Measurements from ENCODE around the gene PALD1. TPM values are rescaled to one million over a fixed set of nuclear protein-coding genes. Genes with fewer than 3 reads are reported as not detected.

PALD1 gene
- total RNA-seq, 2 donors from 2014 or later, result 4.4 to 8.3 TPM

DNA sequence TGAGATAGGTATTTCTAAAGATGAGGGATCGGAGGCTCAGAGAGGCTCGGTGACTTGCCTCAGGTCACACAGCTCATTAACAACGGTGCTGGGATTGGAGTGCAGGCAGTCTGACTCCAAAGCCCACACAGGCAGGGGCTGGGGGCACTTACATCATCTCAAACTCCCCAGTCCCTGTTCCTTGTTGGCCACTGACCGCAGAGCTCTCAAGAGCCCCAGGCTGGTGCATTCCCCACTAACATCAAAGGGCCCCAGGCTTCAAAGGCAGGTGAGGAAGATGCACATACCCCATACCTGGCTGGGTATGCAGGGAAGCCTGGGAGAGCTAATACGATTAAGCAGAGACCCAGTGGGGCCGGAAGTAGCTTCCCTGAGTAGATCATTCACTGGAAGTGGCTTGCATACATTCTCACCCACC is 23.3 kb upstream of the PALD1 start:
- intact Hi-C loops (cut with DNase I), result loop anchor here in 1 of 2 donors (5.0 to 10.0 kb wide), 2 partner anchors 87 to 300 kb away; no protein-coding TSS in a partner anchor
- no peak for DNase-seq

DNA sequence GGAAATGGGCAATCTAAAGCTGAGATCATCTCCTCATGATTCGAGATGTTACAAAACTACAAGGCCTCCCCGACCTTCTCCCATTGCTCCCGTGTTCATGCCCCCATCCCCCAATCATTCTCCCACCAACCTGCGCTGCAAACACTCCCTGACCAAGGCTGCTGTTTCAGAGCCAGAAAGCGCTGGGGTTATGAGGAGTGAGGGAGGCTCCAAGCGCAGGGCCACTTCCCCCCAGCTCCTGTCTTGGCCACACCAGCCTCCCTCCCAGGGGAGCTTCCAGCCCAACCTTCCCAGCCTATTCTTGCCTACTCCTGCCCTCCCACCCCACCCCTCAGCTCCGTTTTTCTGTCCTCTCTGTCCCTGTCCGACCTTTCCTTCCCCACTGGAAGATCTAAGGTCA is 22.4 kb upstream of the PALD1 start:
- no peak for ATAC-seq
- intact Hi-C loops (cut with DNase I), result loop anchor here in 1 of 2 donors (5.0 to 10.0 kb wide), 2 partner anchors 86 to 299 kb away; no protein-coding TSS in a partner anchor
- DNase-seq, result no peak

More for the DNA sequence above, 23.3 kb upstream of the PALD1 start:
- no peak for ATAC-seq

DNA sequence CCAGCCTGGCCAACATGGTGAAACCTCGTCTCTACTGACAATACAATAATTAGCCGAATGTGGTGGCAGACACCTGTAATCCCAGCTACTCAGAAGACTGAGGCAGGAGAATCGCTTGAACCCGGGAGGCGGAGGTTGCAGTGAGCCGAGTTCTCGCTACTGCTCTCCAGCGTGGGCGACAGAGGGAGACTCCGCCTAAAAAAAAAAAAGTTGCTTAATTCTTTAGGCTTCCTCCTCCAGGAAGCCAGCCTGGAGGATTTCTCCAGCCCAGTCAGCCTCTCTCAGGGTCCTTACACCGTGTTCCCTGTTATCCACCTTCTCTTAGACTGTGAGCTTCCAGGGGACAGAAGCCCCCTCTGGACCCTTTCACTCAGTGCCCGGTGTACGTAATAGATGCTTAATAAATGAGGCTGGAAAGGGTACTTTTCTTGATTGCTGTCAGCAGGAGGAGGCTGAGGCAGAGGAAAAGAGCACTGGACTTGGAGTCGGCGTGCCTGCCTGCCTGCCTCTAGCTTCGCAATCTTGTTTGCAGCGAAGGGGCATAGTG is 20.7 kb upstream of the PALD1 start:
- no peak for ATAC-seq
- DNase-seq, result no peak
- intact Hi-C loops (cut with DNase I), result loop anchor here in 1 of 2 donors (5.0 to 10.0 kb wide), 2 partner anchors 84 to 297 kb away; no protein-coding TSS in a partner anchor

DNA sequence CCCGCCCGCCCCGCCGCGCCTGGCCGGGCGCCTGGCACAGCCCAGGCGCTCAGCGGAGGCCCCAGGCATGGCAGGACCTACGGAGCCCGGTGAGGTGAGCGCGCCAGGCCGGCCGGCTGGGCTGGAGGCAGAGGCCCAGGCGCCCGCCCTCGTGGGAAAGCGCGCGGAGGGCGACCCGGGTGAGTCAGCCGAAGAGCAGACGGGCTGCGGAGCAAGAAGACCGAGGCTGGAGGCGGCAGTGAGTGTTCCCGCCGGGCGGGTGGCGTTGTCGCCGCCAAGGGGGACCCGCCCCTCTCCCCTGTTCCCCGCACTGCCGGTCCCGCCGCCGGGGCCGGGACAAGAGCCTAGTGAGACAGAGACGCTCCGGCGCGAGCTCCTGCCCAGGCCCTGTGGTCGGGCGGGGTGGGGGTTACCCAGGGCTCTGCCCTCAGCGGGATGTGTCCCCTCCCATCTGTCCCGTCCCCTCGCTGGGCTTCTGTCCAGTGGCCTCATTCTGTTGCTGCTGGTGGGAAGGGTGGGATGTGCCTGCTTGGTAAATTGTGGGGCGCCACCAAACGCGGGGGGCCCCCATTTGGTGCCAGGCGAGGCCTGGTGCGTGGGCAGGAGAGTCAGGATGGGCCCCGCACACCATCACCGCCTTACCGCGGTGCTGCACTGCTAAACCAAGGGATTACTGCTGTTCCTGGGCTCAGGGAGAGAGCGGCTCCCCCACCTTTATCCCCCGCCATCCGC is 20.1 kb upstream of the PALD1 start:
- ATAC-seq (peak; percentile 75 to 89), DNase-seq (peak; percentile 88)
- intact Hi-C loops (cut with DNase I), result loop anchor here in 1 of 2 donors (5.0 to 10.0 kb wide), 2 partner anchors 84 to 296 kb away; no protein-coding TSS in a partner anchor

DNA sequence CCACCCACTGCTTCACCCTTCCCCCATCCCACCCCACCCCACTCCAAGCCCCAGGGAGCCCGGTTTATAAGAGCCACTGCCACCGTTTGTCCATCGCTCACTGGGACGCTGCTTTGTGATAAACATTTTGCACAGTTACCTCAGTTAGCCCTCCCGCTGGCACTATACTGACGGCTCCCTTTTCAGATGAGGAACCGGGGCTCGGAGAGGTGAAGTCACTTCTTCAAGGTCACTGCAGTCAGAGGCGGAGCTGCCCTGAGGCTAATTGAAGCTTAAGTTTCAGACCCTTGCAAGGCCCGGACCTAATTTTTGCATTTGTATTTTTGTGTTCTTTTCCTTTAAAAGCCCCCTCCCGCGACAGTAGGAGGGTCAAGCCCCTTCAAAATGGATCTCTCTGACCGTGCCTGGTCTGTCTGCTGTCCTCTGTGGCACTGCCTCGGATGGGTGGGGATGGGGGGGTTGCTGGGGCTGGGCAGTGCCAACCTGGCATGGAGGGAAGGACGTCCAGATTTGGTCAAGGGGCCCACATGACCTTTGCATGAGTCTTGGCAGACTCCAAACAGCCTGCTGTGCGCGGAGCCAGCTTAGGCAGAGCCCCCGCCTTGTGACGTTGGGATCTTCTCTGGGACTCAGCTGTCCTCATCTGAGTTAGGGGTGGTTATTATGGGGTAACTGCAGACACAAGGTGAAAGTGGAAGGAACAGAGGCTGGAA is 19.4 kb upstream of the PALD1 start:
- ATAC-seq (peak; percentile 22 to 48), DNase-seq (no peak)
- intact Hi-C loops (cut with DNase I), result loop anchor here in 1 of 2 donors (5.0 to 10.0 kb wide), 2 partner anchors 83 to 296 kb away; no protein-coding TSS in a partner anchor

DNA sequence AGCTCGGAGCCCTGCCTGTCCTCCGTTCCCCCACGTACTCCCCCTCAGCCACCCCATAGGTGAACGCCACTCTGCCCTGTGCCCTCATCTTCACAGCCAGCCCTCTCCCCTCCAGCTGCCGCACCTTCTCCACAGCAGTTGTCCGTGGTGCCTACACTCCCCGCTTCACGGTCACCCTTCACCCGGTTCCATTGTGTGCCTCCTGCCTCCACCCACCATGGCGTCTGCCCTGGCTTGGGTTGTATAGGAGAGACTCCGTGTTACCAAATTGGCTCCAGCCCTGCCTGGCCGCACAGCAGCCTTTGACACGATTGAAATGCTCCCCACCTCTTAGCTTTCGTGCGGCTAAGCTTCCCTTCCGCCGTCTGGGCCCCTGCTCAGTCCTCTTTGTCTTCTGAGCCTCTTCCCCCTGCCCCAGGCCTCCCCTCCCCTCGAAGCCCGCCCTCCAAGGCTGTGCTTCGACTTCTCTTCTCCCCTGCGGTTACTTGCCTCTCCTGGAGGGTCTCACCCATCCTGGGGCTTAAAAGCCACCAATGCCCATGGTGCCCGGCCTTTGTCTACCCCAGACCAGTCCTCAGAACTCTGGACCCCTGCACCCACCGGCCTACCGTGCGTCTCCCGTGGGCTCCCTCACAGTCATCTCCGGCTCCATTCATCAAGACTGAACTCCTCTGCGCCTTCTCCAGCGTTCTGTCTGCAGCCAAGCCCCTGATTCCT is 18.6 kb upstream of the PALD1 start:
- ATAC-seq, result no peak
- no peak for DNase-seq
- intact Hi-C loops (cut with DNase I), result loop anchor here (5.0 to 10.0 kb wide), 3 partner anchors 82 to 297 kb away; no protein-coding TSS in a partner anchor

DNA sequence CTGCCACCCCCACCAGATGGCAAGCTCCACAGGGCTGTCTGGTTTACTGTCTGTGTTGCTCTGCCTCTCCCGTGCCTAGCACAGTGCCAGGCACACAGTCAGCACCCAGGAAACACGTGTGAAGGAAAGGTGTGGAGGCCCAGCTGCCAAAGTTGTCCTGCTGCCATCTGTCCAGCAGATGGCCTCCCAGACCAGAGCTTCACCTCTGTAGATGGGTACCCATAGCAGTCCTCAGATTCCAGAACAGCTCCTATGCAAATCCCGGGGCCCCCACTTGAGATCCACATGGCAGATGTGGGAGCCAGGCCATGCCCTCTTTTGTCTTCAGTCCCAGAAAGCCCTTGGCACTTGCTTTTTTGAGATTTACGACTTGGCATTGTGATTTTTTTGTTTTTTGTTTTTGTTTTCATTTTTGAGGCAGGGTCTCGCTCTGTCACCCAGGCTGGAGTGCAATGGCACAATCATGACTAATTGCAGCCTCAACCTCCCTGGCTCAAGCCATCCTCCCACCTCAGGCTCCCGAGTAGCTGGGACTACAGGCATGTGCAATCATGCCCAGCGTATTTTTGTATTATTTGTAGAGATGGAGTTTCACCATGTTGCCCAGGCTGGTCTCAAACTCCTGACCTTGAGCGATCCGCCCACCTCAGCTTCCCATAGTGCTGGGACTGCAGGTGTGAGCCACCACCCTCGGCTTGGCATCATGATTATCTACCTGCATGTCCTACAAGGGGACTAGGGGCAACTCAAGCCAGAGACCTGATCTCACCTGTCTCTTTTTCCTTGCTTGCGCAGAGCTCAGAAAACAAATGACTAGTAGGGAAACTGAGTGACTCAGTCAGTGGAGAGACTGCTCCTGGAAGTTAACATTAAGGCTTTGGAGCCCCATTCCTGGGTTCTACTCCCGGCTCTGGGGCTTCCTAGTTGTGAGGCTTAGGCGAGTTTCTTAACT is 16.9 kb upstream of the PALD1 start:
- DNase-seq, result no peak
- intact Hi-C loops (cut with DNase I), result loop anchor here in 1 of 2 donors (1.0 to 5.0 kb wide), 2 partner anchors 79 to 296 kb away; no protein-coding TSS in a partner anchor
- peak; percentile 34 to 46 for ATAC-seq

DNA sequence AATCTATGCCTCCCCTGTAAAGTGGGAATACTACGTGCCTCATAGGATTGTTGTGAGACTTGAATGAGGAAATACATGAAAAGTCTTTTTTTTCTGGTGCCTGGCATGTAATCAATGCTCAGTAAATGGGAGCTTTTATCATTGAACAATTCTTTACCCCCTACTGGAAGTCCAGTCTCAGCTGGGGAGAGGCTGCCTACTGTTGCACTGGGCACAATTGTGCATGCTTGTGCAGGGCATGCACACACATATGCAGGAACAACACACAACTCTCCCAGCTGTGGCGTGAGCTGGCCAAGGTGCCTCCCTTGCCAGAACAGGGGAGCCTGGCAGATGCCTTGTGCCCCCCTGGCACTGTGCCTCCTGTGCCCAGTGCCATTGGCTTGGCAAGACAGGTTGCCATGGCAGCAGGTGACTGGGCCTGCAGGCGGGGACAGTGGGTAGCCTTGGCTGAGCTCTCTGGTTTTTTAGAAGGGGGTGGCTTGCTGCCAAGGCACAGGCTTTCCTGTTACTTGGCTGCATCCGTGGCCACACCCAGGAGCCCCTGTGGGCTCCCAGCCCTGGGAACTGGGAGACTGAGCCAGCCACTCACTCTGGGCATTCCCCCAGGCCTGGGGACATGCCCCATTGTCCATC is 16.1 kb upstream of the PALD1 start:
- ATAC-seq, result peak; percentile 49 to 55
- intact Hi-C loops (cut with DNase I), result loop anchor here in 1 of 2 donors (5.0 kb wide), 1 partner anchor 295 kb away; no protein-coding TSS in a partner anchor
- DNase-seq, result peak; percentile 88

DNA sequence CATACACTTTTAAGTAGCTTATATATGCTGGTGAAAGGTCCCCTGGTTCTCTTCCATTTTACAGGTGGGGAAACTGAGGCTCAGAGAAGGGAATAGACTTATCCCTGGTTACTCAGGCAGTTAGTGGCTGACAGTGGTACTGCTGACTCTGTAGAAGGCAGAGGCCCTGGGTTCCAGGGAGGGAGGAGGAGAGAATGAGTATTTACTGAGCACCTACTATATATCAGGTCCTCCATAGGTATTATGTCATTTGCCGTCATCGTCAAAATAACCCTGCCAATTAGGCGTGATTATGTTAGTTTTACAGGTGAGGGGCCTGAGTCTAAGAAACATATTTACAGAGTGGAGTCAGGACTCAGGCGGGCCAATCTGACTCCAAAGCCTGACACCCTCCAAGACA is 13.3 kb upstream of the PALD1 start:
- intact Hi-C loops (cut with DNase I), result no loop called here
- ATAC-seq (no peak), DNase-seq (no peak)

DNA sequence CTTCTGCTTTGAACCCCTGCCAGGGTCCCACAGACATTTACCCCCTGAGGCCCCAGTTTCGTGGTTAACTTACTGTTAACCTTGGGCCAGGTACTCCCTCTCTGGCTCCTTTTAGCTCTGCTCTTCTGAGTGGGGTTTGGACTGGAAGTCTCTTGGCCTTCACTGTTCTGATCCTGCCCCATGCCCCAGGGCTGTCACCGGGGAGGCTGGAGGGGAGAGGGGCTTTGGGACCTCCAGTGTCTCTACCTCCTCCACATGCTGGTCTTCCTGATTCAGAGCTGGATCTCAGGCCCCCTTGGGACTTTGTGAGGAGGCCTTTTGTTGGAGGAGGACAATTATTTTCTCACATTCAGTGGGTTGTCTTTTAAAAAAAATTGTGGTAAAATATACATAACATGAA is 12.7 kb upstream of the PALD1 start:
- DNase-seq, result no peak
- ATAC-seq, result no peak
- intact Hi-C loops (cut with DNase I), result no loop called here

DNA sequence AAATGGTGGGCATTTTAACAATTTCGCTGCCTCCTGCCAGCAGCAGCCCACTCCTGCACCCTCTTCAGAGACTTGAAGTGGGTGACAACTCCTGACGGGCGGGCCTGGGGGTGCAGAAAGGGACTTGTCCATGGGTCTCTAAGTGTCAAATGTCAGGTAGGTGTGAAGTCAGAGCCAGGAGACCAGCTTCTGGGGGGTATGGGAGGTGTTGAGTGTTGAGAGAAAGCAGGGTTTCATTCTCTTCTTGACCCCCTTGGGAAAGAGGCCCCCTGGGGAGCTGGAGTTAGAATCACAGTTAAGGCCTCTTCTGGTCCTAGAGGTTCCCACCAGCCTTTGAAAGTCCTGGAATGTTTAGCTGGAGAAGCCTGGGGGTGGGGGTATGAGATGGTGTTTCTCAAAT is 11.6 kb upstream of the PALD1 start:
- intact Hi-C loops (cut with DNase I), result no loop called here
- no peak for DNase-seq
- no peak for ATAC-seq

DNA sequence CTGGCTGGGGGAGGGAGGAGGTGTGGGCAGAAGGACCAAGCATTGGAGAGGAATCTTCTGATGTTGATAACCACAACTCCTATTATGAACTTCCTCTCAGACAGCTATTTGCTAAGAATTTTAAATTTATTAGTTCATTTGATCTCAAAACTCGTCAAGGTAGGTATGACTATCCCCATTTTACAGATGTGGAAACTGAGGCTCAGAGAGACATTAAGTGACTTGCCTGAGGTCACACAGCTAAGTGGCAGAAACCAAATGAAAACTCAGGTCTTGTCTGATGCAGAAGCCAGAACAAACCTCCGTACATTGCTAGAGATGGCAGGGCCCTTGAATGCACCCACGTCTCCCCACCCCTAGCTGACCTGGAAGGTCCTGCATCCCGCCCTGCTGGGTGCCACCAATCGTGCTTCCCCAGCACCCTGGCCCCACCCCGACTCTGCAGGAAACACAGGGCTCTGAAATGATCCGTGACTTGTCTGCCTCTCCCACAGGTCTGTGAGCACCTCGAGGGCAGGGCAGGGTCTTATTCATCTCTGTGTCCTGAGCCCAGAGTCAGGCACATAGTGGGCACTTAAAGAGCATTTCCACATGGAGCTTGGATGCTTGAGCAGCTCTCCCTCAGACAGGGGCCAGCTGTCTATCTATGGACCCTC is 5.6 kb upstream of the PALD1 start:
- DNase-seq (no peak), ATAC-seq (no peak)
- intact Hi-C loops (cut with DNase I), result no loop called here

DNA sequence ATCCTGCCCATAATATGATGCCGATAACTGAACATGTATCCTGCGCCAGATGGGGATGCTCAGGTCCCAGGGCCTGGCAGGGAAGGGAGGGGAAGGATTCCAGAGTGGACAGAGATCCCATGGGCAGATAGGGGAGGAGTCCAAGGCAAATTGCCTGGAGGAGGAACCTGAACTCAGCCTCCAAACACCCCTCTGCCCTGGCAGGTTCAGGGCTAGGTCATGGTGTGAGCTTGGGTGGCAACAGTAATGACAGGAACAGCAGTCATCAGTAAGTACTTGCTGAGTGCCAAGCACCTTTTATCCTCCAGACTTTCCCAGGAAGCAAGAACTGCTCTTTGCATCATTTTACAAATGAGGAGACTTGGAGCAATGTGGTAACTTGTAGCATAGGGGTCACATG is 3.8 kb upstream of the PALD1 start:
- intact Hi-C loops (cut with DNase I), result no loop called here
- DNase-seq (no peak), ATAC-seq (no peak)

DNA sequence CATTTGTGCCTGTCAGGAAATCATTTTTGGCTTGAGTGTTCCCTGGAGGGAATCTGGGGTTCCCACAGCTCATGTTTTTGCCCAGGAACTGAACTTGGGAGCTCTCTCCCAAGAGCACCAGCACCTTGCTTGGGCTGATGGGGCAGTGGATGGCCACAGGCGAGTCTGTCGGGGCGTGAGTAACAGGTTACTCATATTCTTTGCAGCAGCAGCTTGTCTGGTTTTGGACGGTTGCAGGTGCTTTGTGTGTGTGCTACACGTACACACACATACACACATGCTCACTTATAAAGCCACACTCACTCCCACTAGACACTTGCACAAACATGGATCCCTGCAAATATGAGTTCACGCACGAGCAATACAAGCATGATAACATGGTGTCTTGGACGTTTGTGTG is 2.9 kb upstream of the PALD1 start:
- DNase-seq (no peak), ATAC-seq (no peak)
- intact Hi-C loops (cut with DNase I), result no loop called here

DNA sequence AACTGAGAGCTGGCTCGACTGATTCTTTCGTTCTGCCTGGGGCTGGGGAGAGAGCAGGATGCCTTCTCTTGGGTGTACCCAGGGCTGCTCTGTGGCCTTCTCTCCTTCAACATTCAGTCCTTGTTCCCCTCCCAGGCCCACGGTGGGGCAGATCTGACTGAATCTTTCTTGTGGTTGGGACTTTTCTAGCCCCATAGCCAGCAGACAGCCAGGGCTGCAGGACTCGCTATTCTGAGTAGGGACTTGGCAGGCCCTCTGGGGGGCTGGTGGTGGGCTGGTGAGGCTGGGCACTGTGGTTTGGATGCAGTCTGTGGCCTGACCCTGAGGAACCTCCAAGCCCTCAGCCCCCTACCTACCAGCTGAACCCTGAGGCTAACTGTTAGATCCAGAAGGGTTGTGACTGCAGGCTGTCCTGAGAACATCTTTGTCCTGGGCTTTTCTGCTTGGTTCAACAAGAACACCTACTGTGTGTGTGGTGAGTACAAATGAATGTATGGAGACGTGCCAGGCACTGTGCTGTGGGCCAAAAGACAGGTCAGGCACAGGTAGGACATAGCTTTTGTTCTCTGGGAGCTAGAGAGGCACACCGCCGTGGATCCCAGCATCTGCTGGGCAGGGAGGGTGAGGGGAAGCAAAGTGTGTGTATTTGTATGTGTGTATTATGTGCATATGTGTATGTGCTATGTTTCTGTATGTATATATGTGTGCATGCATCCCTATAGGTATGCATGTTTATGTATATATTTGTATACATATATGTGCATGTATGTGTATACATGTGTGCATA is 2.1 kb upstream of the PALD1 start:
- no peak for ATAC-seq
- intact Hi-C loops (cut with DNase I), result no loop called here
- DNase-seq, result no peak

DNA sequence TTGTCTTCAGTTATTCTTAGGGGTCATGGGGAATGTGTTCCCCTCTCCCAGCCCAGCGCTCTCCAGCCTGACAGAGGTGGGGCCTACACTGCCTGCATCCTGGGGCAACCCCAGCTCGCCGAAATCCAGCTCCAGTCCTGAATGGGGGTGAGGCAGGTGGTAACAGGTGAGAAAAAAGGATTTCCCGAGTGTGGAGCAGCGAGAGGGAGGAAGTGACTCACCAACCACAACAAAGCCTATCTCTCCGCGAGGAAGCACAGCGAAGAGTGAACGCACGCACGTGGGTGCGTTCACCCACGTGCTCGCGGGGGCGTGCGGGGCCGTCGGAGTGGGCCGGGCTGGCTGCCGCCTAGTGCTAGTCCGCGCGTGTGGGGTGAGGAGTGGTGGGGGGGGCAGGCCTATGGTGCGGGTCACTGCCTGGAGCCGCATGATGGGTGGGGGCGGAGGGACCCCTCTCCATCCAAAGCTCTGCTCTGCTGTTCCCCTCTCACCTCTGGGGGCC is 855 bp upstream of the PALD1 start:
- DNase-seq, result peak; percentile 61
- intact Hi-C loops (cut with DNase I), result no loop called here
- ATAC-seq, result peak; percentile 29 to 44

Measured in left cardiac atrium (tissue), 4 donors.